Measurements from ENCODE around the gene SLC22A31. TPM values are rescaled to one million over a fixed set of nuclear protein-coding genes. Genes with fewer than 3 reads are reported as not detected.

Gene SLC22A31
- total RNA-seq, 1 donor from 2014 or later = not detected

DNA sequence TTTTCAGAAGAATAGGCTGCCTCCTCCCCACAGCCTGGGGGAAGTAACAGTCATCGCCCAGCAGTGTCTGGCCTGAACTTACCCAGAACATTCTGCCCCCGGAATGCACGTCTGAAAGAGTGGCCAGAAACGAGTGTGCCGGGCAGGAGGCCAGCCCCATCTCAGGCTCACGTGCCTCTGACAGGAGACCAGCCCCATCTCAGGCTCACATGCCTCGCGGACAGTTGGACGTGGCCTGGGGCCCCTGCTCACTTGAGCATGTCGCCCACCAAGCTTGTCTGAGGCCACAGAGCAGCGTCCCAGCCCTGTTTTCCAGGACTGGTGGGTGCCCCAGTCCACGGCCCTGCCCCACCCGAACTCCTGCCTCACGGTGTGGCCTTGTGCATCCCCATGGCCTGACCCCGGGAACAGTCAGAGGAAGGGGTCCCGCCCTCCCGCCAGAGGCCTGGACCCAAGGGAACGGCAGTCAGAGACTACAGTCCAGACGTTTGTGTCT is 45.1 kb downstream of the SLC22A31 start:
- no peak overlapping the region for H3K4me3 ChIP-seq (ENCODE audit: low read depth, low read length)
- TF ChIP-seq CTCF (conservative IDR thresholded peaks at IDR 0.05; ENCODE audit: low read depth, low read length) = no peak
- DNase-seq (ENCODE audit: low read depth) = no peak

GRCh38 chr16:89154390-89155183 is 45.8 kb downstream of the SLC22A31 start:
- H3K4me3 ChIP-seq (ENCODE audit: low read depth, low read length) = no peak overlapping the region
- DNase-seq (ENCODE audit: low read depth) = no peak
- no peak for TF ChIP-seq CTCF (conservative IDR thresholded peaks at IDR 0.05; ENCODE audit: low read depth, low read length)

GRCh38 chr16:89153848-89154271 is 46.5 kb downstream of the SLC22A31 start:
- TF ChIP-seq CTCF (conservative IDR thresholded peaks at IDR 0.05; ENCODE audit: low read depth, low read length) = no peak
- H3K4me3 ChIP-seq (ENCODE audit: low read depth, low read length) = no peak overlapping the region
- no peak for DNase-seq (ENCODE audit: low read depth)

DNA sequence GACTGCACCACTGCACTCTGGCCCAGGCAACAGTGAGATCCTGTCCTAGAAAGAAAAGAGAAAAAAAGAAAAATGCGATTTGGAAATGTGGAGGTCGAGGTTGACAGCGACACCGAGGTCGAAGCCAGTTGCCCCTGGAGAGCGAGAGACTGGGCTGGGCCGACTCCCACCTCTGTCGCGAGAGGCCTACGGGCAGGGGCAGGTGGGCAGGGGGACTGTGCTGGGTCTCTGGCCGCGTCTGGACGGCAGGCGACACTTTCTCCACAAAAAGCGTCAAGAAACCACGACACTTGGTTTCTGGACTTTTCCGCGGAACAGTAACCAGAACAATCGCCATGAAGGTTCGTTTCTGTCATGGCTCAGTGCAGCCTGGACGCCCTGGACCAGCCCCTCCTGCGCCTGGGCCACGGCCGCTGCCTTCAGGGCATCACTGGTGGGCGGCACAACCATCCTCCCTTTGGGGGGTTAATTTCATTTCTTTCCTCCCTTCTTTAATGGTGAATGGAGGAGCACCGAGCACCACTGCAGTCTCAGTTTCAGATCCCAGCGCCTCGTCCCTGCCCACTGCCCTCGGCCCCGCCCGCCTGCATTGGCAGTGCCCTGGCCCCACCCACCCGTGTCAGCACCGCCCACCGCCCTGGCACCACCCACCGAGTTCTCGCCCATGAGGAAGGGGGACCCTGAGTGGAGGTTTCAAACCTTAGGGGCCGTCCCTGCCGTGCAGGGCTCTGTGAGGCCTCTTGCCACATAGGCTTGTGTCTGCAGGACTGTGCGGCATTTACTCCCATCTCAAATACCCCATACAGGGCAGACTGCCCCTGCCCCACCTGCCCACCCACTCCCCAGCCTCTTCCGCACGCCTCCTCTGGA is 47.3 kb downstream of the SLC22A31 start:
- no peak for TF ChIP-seq CTCF (conservative IDR thresholded peaks at IDR 0.05; ENCODE audit: low read depth, low read length)
- H3K4me3 ChIP-seq (ENCODE audit: low read depth, low read length) = no peak overlapping the region
- DNase-seq (ENCODE audit: low read depth) = no peak

GRCh38 chr16:89150981-89151380 is 49.4 kb downstream of the SLC22A31 start:
- no peak for DNase-seq (ENCODE audit: low read depth)
- no peak for TF ChIP-seq CTCF (conservative IDR thresholded peaks at IDR 0.05; ENCODE audit: low read depth, low read length)
- no peak overlapping the region for H3K4me3 ChIP-seq (ENCODE audit: low read depth, low read length)

DNA sequence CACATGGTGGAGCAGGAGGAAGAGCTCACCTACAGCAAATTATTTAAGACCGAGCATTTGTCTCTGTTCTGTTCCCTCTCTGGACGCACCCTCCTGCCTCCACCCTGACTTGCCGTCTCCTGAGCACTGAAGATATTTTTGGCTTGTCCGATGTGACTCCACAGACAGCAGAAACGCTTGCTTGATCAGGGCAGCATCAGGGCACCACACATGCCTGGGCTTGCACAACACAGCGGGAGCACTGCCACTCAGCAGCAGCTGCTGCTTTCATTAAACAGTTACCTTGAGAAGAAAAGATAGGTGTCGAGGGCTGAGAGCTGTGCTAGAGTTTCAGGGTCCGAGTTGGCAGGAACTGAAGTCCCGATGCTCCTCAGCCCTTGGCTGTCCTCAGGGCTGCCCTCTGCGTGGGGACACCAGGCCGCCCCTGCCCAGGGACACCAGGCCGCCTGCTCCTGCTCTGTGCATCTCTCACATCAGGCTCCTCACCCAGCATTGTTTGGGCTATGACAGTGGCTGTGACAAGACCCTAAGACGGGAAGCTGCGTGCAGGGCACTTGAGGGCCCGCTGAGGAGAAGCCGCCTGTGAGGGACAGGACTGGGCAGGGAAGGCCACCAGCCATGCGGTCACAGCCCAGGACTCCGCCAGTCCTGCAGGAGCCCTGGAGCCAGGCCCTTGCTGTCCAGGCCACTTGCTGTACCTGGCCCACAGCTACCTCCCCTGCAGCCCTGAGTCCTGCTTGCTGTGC is 50.1 kb downstream of the SLC22A31 start:
- no peak overlapping the region for H3K4me3 ChIP-seq (ENCODE audit: low read depth, low read length)
- no peak for DNase-seq (ENCODE audit: low read depth)
- no peak for TF ChIP-seq CTCF (conservative IDR thresholded peaks at IDR 0.05; ENCODE audit: low read depth, low read length)
